Neural cell (in vitro differentiated cells): ENCODE measurements around the gene XPR1.

Experiments
- CTCF ChIP-seq: fragments of 450-650 bp; IDR thresholded peaks from 2 replicates; pipeline ENCODE4 v1.5.1; 2014; ENCODE audit warnings: antibody characterized with exemption, mild to moderate bottlenecking, moderate library complexity; ENCODE audit not compliant: poor library complexity, severe bottlenecking
- EP300 ChIP-seq: fragments of 450-650 bp; conservative IDR thresholded peaks from 2 replicates; pipeline ENCODE4 v1.6.1; 2014; ENCODE audit warnings: antibody characterized with exemption, mild to moderate bottlenecking, moderate library complexity; ENCODE audit not compliant: poor library complexity, severe bottlenecking
- EZH2 ChIP-seq: fragments of 200-600, 300-800 bp; shearing (Covaris generic), sonication (generic); IDR thresholded peaks from 2 replicates; pipeline ENCODE4 v1.6.1; 2014; ENCODE audit warnings: antibody characterized with exemption, low read length, borderline replicate concordance, mild to moderate bottlenecking; ENCODE audit not compliant: insufficient read depth, poor library complexity, severe bottlenecking
- MXI1 ChIP-seq: fragments of 450-650 bp; conservative IDR thresholded peaks from 2 replicates; pipeline ENCODE4 v1.6.1; 2014; ENCODE audit warnings: antibody characterized with exemption, mild to moderate bottlenecking; ENCODE audit not compliant: poor library complexity, severe bottlenecking
- POLR2AphosphoS5 ChIP-seq: IDR thresholded peaks from 2 replicates; pipeline ENCODE4 v1.6.1; 2012
- RAD21 ChIP-seq: fragments of 450-650 bp; conservative IDR thresholded peaks from 2 replicates; pipeline ENCODE4 v1.6.1; 2014; ENCODE audit warnings: antibody characterized with exemption, mild to moderate bottlenecking, moderate library complexity
- SMC3 ChIP-seq: fragments of 450-650 bp; conservative IDR thresholded peaks from 2 replicates; pipeline ENCODE4 v1.6.1; 2014; ENCODE audit warnings: antibody characterized with exemption, mild to moderate bottlenecking, moderate library complexity; ENCODE audit not compliant: poor library complexity
- TAF1 ChIP-seq: IDR thresholded peaks from 2 replicates; pipeline ENCODE4 v1.6.1; 2012; ENCODE audit warnings: low read depth
- TF ChIP-seq, protein P1 (sequence below): IDR thresholded peaks from 2 replicates; pipeline ENCODE4 v1.6.1; 2012; ENCODE audit warnings: borderline replicate concordance

GRCh38 chr1:180615493-180616290 is 16.1 kb upstream of the XPR1 start:
- no peak for TF ChIP-seq CTCF
- TF ChIP-seq EZH2: no peak
- no peak for TF ChIP-seq RAD21
- no peak for TF ChIP-seq EP300
- TF ChIP-seq POLR2AphosphoS5: no peak
- TF ChIP-seq MXI1: no peak
- no peak for TF ChIP-seq SMC3
- no peak for TF ChIP-seq TAF1
- TF ChIP-seq, protein P1, sequence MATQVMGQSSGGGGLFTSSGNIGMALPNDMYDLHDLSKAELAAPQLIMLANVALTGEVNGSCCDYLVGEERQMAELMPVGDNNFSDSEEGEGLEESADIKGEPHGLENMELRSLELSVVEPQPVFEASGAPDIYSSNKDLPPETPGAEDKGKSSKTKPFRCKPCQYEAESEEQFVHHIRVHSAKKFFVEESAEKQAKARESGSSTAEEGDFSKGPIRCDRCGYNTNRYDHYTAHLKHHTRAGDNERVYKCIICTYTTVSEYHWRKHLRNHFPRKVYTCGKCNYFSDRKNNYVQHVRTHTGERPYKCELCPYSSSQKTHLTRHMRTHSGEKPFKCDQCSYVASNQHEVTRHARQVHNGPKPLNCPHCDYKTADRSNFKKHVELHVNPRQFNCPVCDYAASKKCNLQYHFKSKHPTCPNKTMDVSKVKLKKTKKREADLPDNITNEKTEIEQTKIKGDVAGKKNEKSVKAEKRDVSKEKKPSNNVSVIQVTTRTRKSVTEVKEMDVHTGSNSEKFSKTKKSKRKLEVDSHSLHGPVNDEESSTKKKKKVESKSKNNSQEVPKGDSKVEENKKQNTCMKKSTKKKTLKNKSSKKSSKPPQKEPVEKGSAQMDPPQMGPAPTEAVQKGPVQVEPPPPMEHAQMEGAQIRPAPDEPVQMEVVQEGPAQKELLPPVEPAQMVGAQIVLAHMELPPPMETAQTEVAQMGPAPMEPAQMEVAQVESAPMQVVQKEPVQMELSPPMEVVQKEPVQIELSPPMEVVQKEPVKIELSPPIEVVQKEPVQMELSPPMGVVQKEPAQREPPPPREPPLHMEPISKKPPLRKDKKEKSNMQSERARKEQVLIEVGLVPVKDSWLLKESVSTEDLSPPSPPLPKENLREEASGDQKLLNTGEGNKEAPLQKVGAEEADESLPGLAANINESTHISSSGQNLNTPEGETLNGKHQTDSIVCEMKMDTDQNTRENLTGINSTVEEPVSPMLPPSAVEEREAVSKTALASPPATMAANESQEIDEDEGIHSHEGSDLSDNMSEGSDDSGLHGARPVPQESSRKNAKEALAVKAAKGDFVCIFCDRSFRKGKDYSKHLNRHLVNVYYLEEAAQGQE: no peak
